Parathyroid adenoma (tissue), 2 donors: Measurements from ENCODE around the gene MICOS13.

Experiments used
- H2AFZ ChIP-seq: fragments of 300-600 bp; sonication (generic); one replicate; pipeline ENCODE4 v1.7.0; 2017; ENCODE audit warnings: antibody characterized with exemption, mild to moderate bottlenecking
- H3K27ac ChIP-seq: fragments of 300-600 bp; sonication (generic); one replicate; pipeline ENCODE4 v1.7.0; 2017
- H3K27me3 ChIP-seq: fragments of 300-600 bp; sonication (generic); one replicate; pipeline ENCODE4 v1.7.0; 2017; ENCODE audit warnings: low read length; ENCODE audit not compliant: control insufficient read depth, insufficient read depth
- H3K36me3 ChIP-seq: fragments of 300-600 bp; sonication (generic); one replicate; pipeline ENCODE4 v1.7.0; 2017; ENCODE audit warnings: low read length; ENCODE audit not compliant: control insufficient read depth, insufficient read depth
- H3K4me1 ChIP-seq: fragments of 300-600 bp; sonication (generic); one replicate; pipeline ENCODE4 v1.7.0; 2017; ENCODE audit warnings: control low read depth
- H3K4me2 ChIP-seq: fragments of 300-600 bp; sonication (generic); one replicate; pipeline ENCODE4 v1.7.0; 2017; ENCODE audit warnings: low read length
- H3K4me3 ChIP-seq: fragments of 300-600 bp; sonication (generic); one replicate; pipeline ENCODE4 v1.7.0; 2017; ENCODE audit warnings: low read depth, low read length
- H3K79me2 ChIP-seq: fragments of 300-600 bp; sonication (generic); one replicate; pipeline ENCODE4 v1.7.0; 2017; ENCODE audit warnings: control low read depth
- H3K9ac ChIP-seq: fragments of 300-600 bp; sonication (generic); one replicate; pipeline ENCODE4 v1.7.0; 2017; ENCODE audit warnings: mild to moderate bottlenecking
- H3K9me3 ChIP-seq: fragments of 300-600 bp; sonication (generic); one replicate; pipeline ENCODE4 v1.7.0; 2017; ENCODE audit warnings: low read length; ENCODE audit not compliant: control insufficient read depth
- CTCF ChIP-seq: fragments of 300-600 bp; sonication (generic); IDR thresholded peaks from one replicate; pipeline ENCODE4 v1.7.0; 2017; ENCODE audit warnings: antibody characterized with exemption, mild to moderate bottlenecking
- donor health status: primary hyperparathyroidism.

MICOS13 gene

GRCh38 chr19:5676772-5677105 is 3.6 kb downstream of the MICOS13 start:
- Histone ChIP-seq H2AFZ (no peak overlapping the region), H3K9ac (no peak overlapping the region), H3K9me3 (no peaks in the 10 kb centered on the region), H3K4me3 (no peak overlapping the region), H3K27me3 (no peaks in the 10 kb centered on the region), H3K27ac (no peak overlapping the region), H3K36me3 (no peaks in the 10 kb centered on the region), H3K4me1 (no peaks in the 10 kb centered on the region), H3K4me2 (no peak overlapping the region), H3K79me2 (no peaks in the 10 kb centered on the region)
- TF ChIP-seq CTCF = no peak

- Histone ChIP-seq H3K36me3 (no peaks in the 10 kb centered on the region), H2AFZ (no peak overlapping the region), H3K27ac (no peak overlapping the region), H3K4me1 (no peaks in the 10 kb centered on the region), H3K27me3 (no peaks in the 10 kb centered on the region), H3K4me3 (no peak overlapping the region), H3K9ac (no peak overlapping the region), H3K4me2 (no peak overlapping the region), H3K9me3 (no peaks in the 10 kb centered on the region), H3K79me2 (no peaks in the 10 kb centered on the region)
- TF ChIP-seq CTCF = no peak
Measured at GRCh38 chr19:5676105-5676771, 4.1 kb downstream of the MICOS13 start.

GRCh38 chr19:5674714-5675113 is 5.6 kb downstream of the MICOS13 start:
- no peak for TF ChIP-seq CTCF
- H2AFZ ChIP-seq = no peak overlapping the region
- no peaks in the 10 kb centered on the region for H3K9me3 ChIP-seq
- no peaks in the 10 kb centered on the region for H3K4me1 ChIP-seq
- H3K27me3 ChIP-seq = no peaks in the 10 kb centered on the region
- H3K4me3 ChIP-seq = no peak overlapping the region
- H3K4me2 ChIP-seq = no peak overlapping the region
- no peak overlapping the region for H3K9ac ChIP-seq
- no peaks in the 10 kb centered on the region for H3K79me2 ChIP-seq
- no peaks in the 10 kb centered on the region for H3K36me3 ChIP-seq
- no peak overlapping the region for H3K27ac ChIP-seq

GRCh38 chr19:5673752-5674151 is 6.6 kb downstream of the MICOS13 start:
- H3K4me3 ChIP-seq = no peak overlapping the region
- TF ChIP-seq CTCF = no peak
- H3K27ac ChIP-seq = no peak overlapping the region
- no peaks in the 10 kb centered on the region for H3K9me3 ChIP-seq
- no peak overlapping the region for H3K9ac ChIP-seq
- H3K4me2 ChIP-seq = no peak overlapping the region
- no peaks in the 10 kb centered on the region for H3K79me2 ChIP-seq
- H2AFZ ChIP-seq = no peak overlapping the region
- no peaks in the 10 kb centered on the region for H3K4me1 ChIP-seq
- no peaks in the 10 kb centered on the region for H3K36me3 ChIP-seq
- no peaks in the 10 kb centered on the region for H3K27me3 ChIP-seq

GRCh38 chr19:5672708-5673459 is 7.4 kb downstream of the MICOS13 start:
- Histone ChIP-seq H3K4me2 (no peak overlapping the region), H3K9ac (no peak overlapping the region), H3K79me2 (no peaks in the 10 kb centered on the region), H3K4me1 (no peaks in the 10 kb centered on the region), H3K27me3 (no peaks in the 10 kb centered on the region), H3K36me3 (no peaks in the 10 kb centered on the region), H3K4me3 (no peak overlapping the region), H3K27ac (no peak overlapping the region), H3K9me3 (no peaks in the 10 kb centered on the region), H2AFZ (no peak overlapping the region)
- TF ChIP-seq CTCF = no peak
